ENCODE data around the gene RPS6KA2. TPM values are rescaled to one million over a fixed set of nuclear protein-coding genes. Genes with fewer than 3 reads are reported as not detected.

RPS6KA2 gene
- total and polyA plus RNA-seq, 2 donors (not counting 3 experiments of a cell fraction or from before 2014, with no cell fraction given), result 54.5 to 75.8 TPM

DNA sequence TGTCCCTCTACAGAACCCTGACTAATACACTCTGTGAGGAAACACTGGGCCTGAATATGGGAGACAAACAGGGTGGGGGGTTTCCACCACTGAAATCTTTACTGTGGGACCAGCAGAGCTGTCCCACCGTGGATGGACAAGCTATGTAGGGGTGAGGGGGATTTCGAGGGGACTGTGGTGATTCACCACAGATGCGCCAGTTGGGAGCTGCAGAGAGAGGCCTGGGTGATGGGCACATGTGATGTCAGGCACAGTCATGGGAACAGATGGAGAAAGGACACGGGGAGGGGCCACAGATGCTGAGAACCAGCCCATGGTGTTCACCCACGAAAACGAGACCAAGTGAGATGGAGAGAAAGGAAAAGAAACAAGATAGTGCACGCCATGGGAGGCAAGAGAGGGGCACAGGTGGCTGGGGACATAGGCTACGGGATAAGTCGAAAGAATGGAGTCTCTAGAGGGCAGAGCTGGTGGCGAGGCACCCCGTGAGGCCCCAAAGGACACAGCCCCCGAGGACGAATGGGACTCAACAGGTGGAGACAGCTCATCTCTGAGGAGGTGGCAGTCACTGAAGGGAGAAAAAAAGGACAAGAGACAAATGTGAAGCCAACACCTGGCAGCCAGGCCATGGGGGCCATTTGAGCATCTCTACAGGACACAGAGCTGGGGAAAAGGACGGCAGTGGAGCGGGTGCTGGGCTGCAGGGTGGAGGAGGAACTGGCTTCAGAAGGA lies 30.1 kb downstream of the RPS6KA2 start:
- Histone ChIP-seq H3K9ac (replicated peaks; ENCODE audit: extremely low read depth, insufficient read depth, low read length) (no peak overlapping the region), H3K4me2 (ENCODE audit: insufficient read depth, low read length) (no peak overlapping the region), H3K27ac (ENCODE audit: insufficient read depth, low read depth, low read length) (peak overlapping the region; percentile 98), H2AFZ (ENCODE audit: low read depth, low read length) (no peak overlapping the region), H3K36me3 (ENCODE audit: control insufficient read depth in 2 of 2, extremely low read depth in 1 of 2, insufficient read depth in 2 of 2, low read length in 2 of 2) (no peaks in the 10 kb centered on the region), H3K9me3 (replicated peaks; ENCODE audit: control insufficient read depth, insufficient read depth, low read length) (no peaks in the 10 kb centered on the region), H3K4me1 (ENCODE audit: control insufficient read depth, extremely low read depth, insufficient read depth, low read length) (peaks cover 42% of the 10 kb centered on the region), H3K79me2 (ENCODE audit: control insufficient read depth, insufficient read depth, low read length) (peaks cover 16% of the 10 kb centered on the region), H3K4me3 (replicated peaks in 1 of 3; ENCODE audit: insufficient read depth in 1 of 3, low read depth in 1 of 3, low read length in 3 of 3) (no peak overlapping the region), H4K20me1 (replicated peaks; ENCODE audit: control insufficient read depth, extremely low read depth, insufficient read depth, low read length) (no peaks in the 10 kb centered on the region), H3K9me1 (replicated peaks; ENCODE audit: control insufficient read depth, extremely low read depth, insufficient read depth, low read length) (no peaks in the 10 kb centered on the region), H3K27me3 (ENCODE audit: control insufficient read depth in 2 of 2, insufficient read depth in 2 of 2, low read length in 2 of 2) (no peaks in the 10 kb centered on the region)
- no TSS peak for BruUV-seq (replicated peaks)
- FAIRE-seq (no peak), DNase-seq (ENCODE audit: low read depth, low spot score) (no peak)
- TF ChIP-seq POLR2A (IDR thresholded peaks at IDR 0.05; ENCODE audit: low read depth, low read length) (no peak), JUN (IDR thresholded peaks at IDR 0.05; ENCODE audit: borderline replicate concordance, insufficient read depth, insufficient read length, low read depth) (no peak), FOS (IDR thresholded peaks at IDR 0.05; ENCODE audit: borderline replicate concordance, insufficient read depth, low read length) (no peak), GATA2 (IDR thresholded peaks at IDR 0.05; ENCODE audit: insufficient read depth, insufficient read length, low read depth, low read length) (no peak), POLR2AphosphoS5 (IDR thresholded peaks at IDR 0.05; ENCODE audit: insufficient read depth, low read depth, low read length) (no peak), MYC (IDR thresholded peaks at IDR 0.05; ENCODE audit: low read depth, low read length) (no peak), EZH2 (IDR thresholded peaks at IDR 0.05; ENCODE audit: borderline replicate concordance, low read depth, low read length, severe bottlenecking) (no peak)
- TF ChIP-seq, protein P1, sequence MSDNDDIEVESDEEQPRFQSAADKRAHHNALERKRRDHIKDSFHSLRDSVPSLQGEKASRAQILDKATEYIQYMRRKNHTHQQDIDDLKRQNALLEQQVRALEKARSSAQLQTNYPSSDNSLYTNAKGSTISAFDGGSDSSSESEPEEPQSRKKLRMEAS (IDR thresholded peaks at IDR 0.05; ENCODE audit: insufficient read depth, insufficient read length), result no peak
- intact Hi-C loops (cut with micrococcal nuclease) (loop anchor here (1.0 kb wide), 1 partner anchor 8 kb away; no protein-coding TSS in a partner anchor), dilution Hi-C loops (cut with MboI; ENCODE audit: extremely low pct_ligation_motif_present, low sequenced_read_pairs) (no loop called here)
- ChIA-PET POLR2A (no interaction called here), CTCF (interaction anchor here (2.2 kb wide), 1 partner anchor 31 kb away, joined by 6 read pairs; the partner anchor contains the start of gene RPS6KA2)

Measured in endothelial cell of umbilical vein (primary cell).